Naive thymus-derived CD4-positive, alpha-beta T cell (primary cell): ENCODE data around the gene ANKK1. TPM values are rescaled to one million over a fixed set of nuclear protein-coding genes. Genes with fewer than 3 reads are reported as not detected.

Experiments used
- ATAC-seq: fragments of 150-1000 bp; cut with Tn5 transposase; 2 replicates; pipeline ENCODE4 v1.10.0; 2021; ENCODE audit warnings: mild to moderate bottlenecking, moderate library complexity
- CTCF ChIA-PET: fragments of 350-600 bp; sonication (Branson Sonifier 250); formaldehyde crosslinking; loops from one replicate; lab custom pipeline; 2021; ENCODE audit warnings: antibody characterized with exemption; lab: Charles Lee
- POLR2A ChIA-PET: fragments of 350-600 bp; sonication (Branson Sonifier 250); formaldehyde crosslinking; loops from one replicate; lab custom pipeline; 2021; ENCODE audit warnings: antibody characterized with exemption, inconsistent platforms; lab: Charles Lee
- DNase-seq, 9 donors: peaks; one replicate each; pipeline versions ENCODE4 v3.0.0 to v3.0.0-alpha.2; 2020 to 2022; ENCODE audit warnings: mixed read lengths in 1 of 9
- H3K27ac ChIP-seq: one replicate; pipeline ENCODE4 v1.7.0; 2013; ENCODE audit warnings: mild to moderate bottlenecking, low read depth, low read length, moderate library complexity
- H3K27me3 ChIP-seq, 2 donors: one replicate each; pipeline ENCODE4 v1.7.0; 2013; ENCODE audit warnings: low read length in 2 of 2, mild to moderate bottlenecking in 2 of 2, moderate library complexity in 2 of 2; ENCODE audit not compliant: control insufficient read depth in 2 of 2, insufficient read depth in 2 of 2
- H3K36me3 ChIP-seq, 3 experiments: 1 replicate in 2 of 3; 2 replicates in 1 of 3; pipeline ENCODE4 v1.7.0; 2013; ENCODE audit warnings: low read length in 3 of 3, mild to moderate bottlenecking in 3 of 3, moderate library complexity in 1 of 3; ENCODE audit not compliant: insufficient read depth in 3 of 3, control insufficient read depth in 2 of 3
- H3K4me1 ChIP-seq, 2 donors: one replicate each; pipeline ENCODE4 v1.7.0; 2013; ENCODE audit warnings: low read length in 2 of 2, mild to moderate bottlenecking in 2 of 2, moderate library complexity in 1 of 2; ENCODE audit not compliant: control insufficient read depth in 2 of 2, insufficient read depth in 2 of 2
- H3K4me3 ChIP-seq: 2 replicates; pipeline ENCODE4 v1.7.0; 2013; ENCODE audit warnings: mild to moderate bottlenecking, low read length
- H3K9me3 ChIP-seq, 3 experiments: 1 replicate in 2 of 3; 2 replicates in 1 of 3; pipeline ENCODE4 v1.7.0; 2013; ENCODE audit warnings: low read length in 3 of 3; ENCODE audit not compliant: control insufficient read depth in 2 of 3
- H3K27ac Mint-ChIP-seq, 9 donors: one replicate each; pipeline ENCODE4 v1.8.0; 2020 to 2022; ENCODE audit warnings: mixed read lengths in 9 of 9, mild to moderate bottlenecking in 8 of 9, moderate library complexity in 5 of 9, inconsistent platforms in 2 of 9
- H3K27me3 Mint-ChIP-seq, 5 donors: one replicate each; pipeline ENCODE4 v1.8.0; 2021 to 2022; ENCODE audit warnings: mixed read lengths in 5 of 5, mild to moderate bottlenecking in 1 of 5
- H3K36me3 Mint-ChIP-seq, 5 donors: one replicate each; pipeline ENCODE4 v1.8.0; 2020 to 2022; ENCODE audit warnings: mixed read lengths in 5 of 5, mild to moderate bottlenecking in 3 of 5, inconsistent platforms in 1 of 5
- H3K4me1 Mint-ChIP-seq, 7 donors: one replicate each; pipeline ENCODE4 v1.8.0; 2020 to 2022; ENCODE audit warnings: mixed read lengths in 7 of 7, mild to moderate bottlenecking in 3 of 7, inconsistent platforms in 1 of 7
- H3K4me3 Mint-ChIP-seq, 10 donors: one replicate each; pipeline ENCODE4 v1.8.0; 2020 to 2022; ENCODE audit warnings: mild to moderate bottlenecking in 10 of 10, mixed read lengths in 10 of 10, moderate library complexity in 6 of 10, inconsistent platforms in 2 of 10
- H3K9me3 Mint-ChIP-seq, 11 donors: one replicate each; pipeline ENCODE4 v1.8.0; 2020 to 2022; ENCODE audit warnings: mixed read lengths in 11 of 11, mild to moderate bottlenecking in 4 of 11, inconsistent platforms in 1 of 11, moderate library complexity in 1 of 11
- intact Hi-C, 2 donors: fragments of 100-400 bp; cut with micrococcal nuclease; formaldehyde crosslinking; loops; one replicate each; pipeline ENCODE4 v1.15.1; 2023
- polyA plus RNA-seq, 2 donors: library from polyadenylated mRNA; unstranded; fragments of 300-500 nt; fragmentation: Illumina TruSeq; gene quantifications; one replicate each; pipeline ENCODE4 v1.2.3, GENCODE V29; 2021
- total RNA-seq, 6 experiments: library from RNA in 5 of 6; stranded (reverse) in 5 of 6; gene quantifications; 1 replicate in 5 of 6; 2 replicates in 1 of 6; pipeline ENCODE4 v1.2.3 and lab custom pipeline; 2021 to 2026

ANKK1 gene
- total and polyA plus RNA-seq, 7 experiments from 2014 or later = 0.24 to 4.2 (median 3.0) TPM; not detected in 1

DNA sequence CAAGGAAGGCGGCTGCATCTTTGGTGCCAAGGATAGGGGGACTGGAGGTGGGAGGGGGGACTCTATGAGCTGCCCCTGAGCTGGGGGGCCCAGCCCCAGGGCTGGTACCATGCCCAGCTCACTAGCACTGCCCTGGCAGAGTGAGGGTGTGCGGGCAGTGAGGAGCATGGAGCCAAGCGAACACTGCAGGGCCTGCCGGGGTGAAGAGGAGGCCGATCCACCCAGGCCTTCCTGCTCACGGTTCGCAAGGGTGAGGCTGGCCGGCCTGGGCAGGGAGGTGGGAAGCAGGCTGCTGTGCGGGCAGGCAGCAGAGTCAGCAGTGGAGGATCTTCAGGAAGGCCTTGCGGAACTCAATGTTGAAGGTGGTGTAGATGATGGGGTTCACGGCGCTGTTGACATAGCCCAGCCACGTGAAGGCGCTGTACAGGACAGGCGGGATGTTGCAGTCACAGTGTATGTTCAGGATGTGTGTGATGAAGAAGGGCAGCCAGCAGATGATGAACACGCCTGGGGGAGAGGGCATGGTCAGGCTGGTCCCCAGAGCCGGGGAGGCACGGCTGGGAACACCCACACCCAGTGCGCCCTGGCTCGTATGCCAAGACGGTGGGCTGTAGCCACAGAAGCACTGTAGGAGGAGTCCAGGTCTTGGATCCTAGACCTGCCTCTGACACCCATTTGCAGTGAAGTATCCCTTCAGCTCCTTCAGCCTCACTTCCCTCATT lies 23.0 kb downstream of the ANKK1 start:
- ChIA-PET POLR2A (no interaction called here), CTCF (no interaction called here)
- Histone ChIP-seq H3K27me3 (no peaks in the 10 kb centered on the region), H3K4me1 (no peaks in the 10 kb centered on the region), H3K9me3 (no peaks in the 10 kb centered on the region), H3K27ac (no peak overlapping the region), H3K36me3 (no peaks in the 10 kb centered on the region), H3K4me3 (no peak overlapping the region)
- Mint-ChIP-seq H3K4me3 (no peak overlapping the region), H3K9me3 (no peaks in the 10 kb centered on the region), H3K27me3 (peaks cover 0 to 15% (median 5%) of the 10 kb centered on the region in 5 donors), H3K36me3 (no peaks in the 10 kb centered on the region), H3K27ac (peak overlapping the region in 1 of 9 donors; percentile 60), H3K4me1 (no peaks in the 10 kb centered on the region)
- intact Hi-C loops = no loop called here
- DNase-seq (no peak), ATAC-seq (no peak)

GRCh38 chr11:113411536-113411935 lies 24.0 kb downstream of the ANKK1 start:
- H3K9me3 ChIP-seq = no peaks in the 10 kb centered on the region
- ChIA-PET CTCF (no interaction called here), POLR2A (no interaction called here)
- H3K4me3 ChIP-seq = no peak overlapping the region
- Mint-ChIP-seq H3K27ac (no peak overlapping the region), H3K9me3 (no peaks in the 10 kb centered on the region), H3K4me1 (no peaks in the 10 kb centered on the region), H3K4me3 (no peak overlapping the region), H3K27me3 (peaks cover 0 to 15% (median 5%) of the 10 kb centered on the region in 5 donors), H3K36me3 (no peaks in the 10 kb centered on the region)
- H3K27me3 ChIP-seq = no peaks in the 10 kb centered on the region
- H3K36me3 ChIP-seq = no peaks in the 10 kb centered on the region
- intact Hi-C loops = no loop called here
- ATAC-seq (no peak), DNase-seq (no peak)
- H3K27ac ChIP-seq = no peak overlapping the region
- no peaks in the 10 kb centered on the region for H3K4me1 ChIP-seq

DNA sequence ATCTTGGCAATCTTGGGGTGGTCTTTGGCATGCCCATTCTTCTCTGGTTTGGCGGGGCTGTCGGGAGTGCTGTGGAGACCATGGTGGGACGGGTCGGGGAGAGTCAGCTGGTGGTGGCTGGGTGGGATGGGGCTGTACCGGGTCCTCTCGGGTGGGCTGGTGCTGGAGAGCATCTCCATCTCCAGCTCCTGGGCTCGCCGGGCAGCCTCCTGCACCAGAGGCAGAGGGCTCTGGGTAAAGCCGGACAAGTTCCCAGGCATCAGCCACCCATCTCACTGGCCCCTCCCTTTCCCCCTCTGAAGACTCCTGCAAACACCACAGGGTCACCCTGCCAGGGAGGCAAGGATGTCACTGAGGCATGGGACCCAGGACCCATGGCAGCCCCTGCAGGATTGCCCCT lies 25.1 kb downstream of the ANKK1 start:
- no peaks in the 10 kb centered on the region for H3K4me1 Mint-ChIP-seq
- H3K36me3 Mint-ChIP-seq = no peaks in the 10 kb centered on the region
- H3K9me3 Mint-ChIP-seq = no peaks in the 10 kb centered on the region
- no peaks in the 10 kb centered on the region for H3K9me3 ChIP-seq
- H3K4me3 Mint-ChIP-seq = no peak overlapping the region
- H3K27ac Mint-ChIP-seq = no peak overlapping the region
- H3K4me1 ChIP-seq = no peaks in the 10 kb centered on the region
- H3K36me3 ChIP-seq = no peaks in the 10 kb centered on the region
- ChIA-PET POLR2A (no interaction called here), CTCF (no interaction called here)
- intact Hi-C loops = no loop called here
- no peak overlapping the region for H3K27ac ChIP-seq
- ATAC-seq (no peak), DNase-seq (no peak)
- H3K27me3 Mint-ChIP-seq = peaks cover 0 to 15% (median 5%) of the 10 kb centered on the region in 5 donors
- H3K27me3 ChIP-seq = no peaks in the 10 kb centered on the region
- H3K4me3 ChIP-seq = no peak overlapping the region

DNA sequence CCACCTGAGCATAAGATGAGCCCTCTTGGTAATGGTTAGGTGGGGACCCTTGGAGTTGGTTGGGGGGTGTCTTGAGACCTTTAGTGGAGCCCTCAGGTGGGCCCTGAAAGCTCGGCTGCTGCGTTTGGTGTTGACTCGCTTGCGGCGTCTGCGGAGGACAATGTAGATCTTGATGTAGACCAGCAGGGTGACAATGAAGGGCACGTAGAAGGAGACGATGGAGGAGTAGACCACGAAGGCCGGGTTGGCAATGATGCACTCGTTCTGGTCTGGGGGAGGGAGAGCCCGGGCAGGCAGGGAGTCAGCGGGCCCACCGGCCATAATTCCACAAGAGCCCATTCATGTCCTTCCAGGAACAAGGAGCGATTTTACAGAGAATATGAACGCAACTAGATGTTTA lies 27.8 kb downstream of the ANKK1 start:
- Mint-ChIP-seq H3K36me3 (no peaks in the 10 kb centered on the region), H3K4me3 (no peak overlapping the region), H3K27me3 (peaks cover 0 to 19% (median 8%) of the 10 kb centered on the region in 5 donors), H3K27ac (peak overlapping the region in 1 of 9 donors; percentile 42), H3K9me3 (peaks cover 0 to 2% (median 0%) of the 10 kb centered on the region in 11 donors), H3K4me1 (no peaks in the 10 kb centered on the region)
- Histone ChIP-seq H3K9me3 (no peaks in the 10 kb centered on the region), H3K4me3 (no peak overlapping the region), H3K27me3 (no peaks in the 10 kb centered on the region), H3K36me3 (no peaks in the 10 kb centered on the region), H3K4me1 (no peaks in the 10 kb centered on the region), H3K27ac (no peak overlapping the region)
- intact Hi-C loops = no loop called here
- ATAC-seq = no peak
- DNase-seq = no peak
- ChIA-PET CTCF (no interaction called here), POLR2A (no interaction called here)

DNA sequence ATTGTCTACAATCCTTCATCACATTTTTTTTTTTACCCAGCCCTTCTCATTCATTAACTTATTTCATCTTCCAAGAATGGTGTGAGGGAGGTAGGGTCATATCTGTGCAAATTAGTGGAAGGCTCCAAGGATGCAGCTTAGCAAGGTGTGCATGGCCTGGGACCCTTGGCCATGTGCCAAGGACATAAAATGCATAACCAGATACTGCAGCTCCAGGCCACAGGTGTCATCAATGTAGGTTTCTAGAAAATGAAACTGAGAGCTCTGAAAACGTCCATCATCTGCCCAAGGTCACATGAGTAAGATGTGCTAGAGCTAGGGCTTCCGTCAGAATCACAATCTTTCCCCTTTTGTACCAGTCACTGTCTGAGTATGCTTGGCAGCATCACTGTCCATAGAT lies 29.8 kb downstream of the ANKK1 start:
- no peak for ATAC-seq
- Histone ChIP-seq H3K9me3 (no peaks in the 10 kb centered on the region), H3K4me1 (no peaks in the 10 kb centered on the region), H3K36me3 (no peaks in the 10 kb centered on the region), H3K4me3 (no peak overlapping the region), H3K27me3 (no peaks in the 10 kb centered on the region), H3K27ac (no peak overlapping the region)
- peaks cover 0 to 15% (median 0%) of the 10 kb centered on the region in 5 donors for H3K27me3 Mint-ChIP-seq
- H3K36me3 Mint-ChIP-seq = no peaks in the 10 kb centered on the region
- no peaks in the 10 kb centered on the region for H3K4me1 Mint-ChIP-seq
- no peak overlapping the region for H3K27ac Mint-ChIP-seq
- CTCF ChIA-PET = no interaction called here
- H3K4me3 Mint-ChIP-seq = no peak overlapping the region
- peaks cover 0 to 2% (median 0%) of the 10 kb centered on the region in 11 donors for H3K9me3 Mint-ChIP-seq
- no peak for DNase-seq
- POLR2A ChIA-PET = no interaction called here
- intact Hi-C loops = no loop called here

DNA sequence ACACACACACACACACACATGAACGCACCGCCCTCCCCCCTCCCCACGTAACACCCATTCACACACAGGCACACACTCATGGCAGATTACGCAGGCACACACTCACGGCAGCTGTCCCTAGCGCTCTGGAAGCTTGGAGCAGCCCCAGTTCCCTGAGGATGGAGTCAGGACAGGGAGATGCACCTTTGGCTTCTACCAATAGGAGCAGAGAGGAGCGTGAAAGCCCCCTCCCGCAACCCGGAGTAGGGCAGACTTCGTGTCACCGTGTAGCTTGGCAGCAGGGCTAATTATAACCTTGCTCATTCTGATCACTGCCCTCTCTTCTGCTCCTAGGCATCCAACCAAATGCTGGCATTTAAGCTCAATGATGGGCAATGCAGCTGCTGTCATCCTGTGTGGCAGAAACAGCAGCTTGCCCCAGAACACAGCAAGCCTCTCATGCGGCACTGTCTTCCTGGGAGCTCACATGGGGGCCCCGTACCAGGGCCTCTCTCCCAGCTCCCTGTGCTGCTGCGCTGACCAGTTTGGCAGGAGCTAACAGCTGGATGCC lies 31.9 kb downstream of the ANKK1 start:
- intact Hi-C loops = no loop called here

GRCh38 chr11:113420808-113421207 lies 33.2 kb downstream of the ANKK1 start:
- Mint-ChIP-seq H3K27me3 (peaks cover 0 to 10% (median 0%) of the 10 kb centered on the region in 5 donors), H3K36me3 (no peaks in the 10 kb centered on the region), H3K9me3 (peaks cover 0 to 2% (median 0%) of the 10 kb centered on the region in 11 donors), H3K4me3 (no peak overlapping the region), H3K27ac (no peak overlapping the region), H3K4me1 (no peaks in the 10 kb centered on the region)
- DNase-seq (no peak), ATAC-seq (no peak)
- Histone ChIP-seq H3K9me3 (no peaks in the 10 kb centered on the region), H3K4me3 (no peak overlapping the region), H3K27me3 (no peaks in the 10 kb centered on the region), H3K4me1 (no peaks in the 10 kb centered on the region), H3K27ac (no peak overlapping the region), H3K36me3 (no peaks in the 10 kb centered on the region)
- intact Hi-C loops = no loop called here
- ChIA-PET POLR2A (no interaction called here), CTCF (no interaction called here)

More for the DNA sequence above, 31.9 kb downstream of the ANKK1 start:
- ATAC-seq = no peak
- H3K36me3 Mint-ChIP-seq = no peaks in the 10 kb centered on the region
- H3K4me1 ChIP-seq = no peaks in the 10 kb centered on the region
- H3K4me3 Mint-ChIP-seq = no peak overlapping the region
- DNase-seq = no peak
- POLR2A ChIA-PET = no interaction called here
- H3K27me3 Mint-ChIP-seq = peaks cover 0 to 13% (median 0%) of the 10 kb centered on the region in 5 donors
- H3K4me1 Mint-ChIP-seq = no peaks in the 10 kb centered on the region
- H3K27me3 ChIP-seq = no peaks in the 10 kb centered on the region
- H3K36me3 ChIP-seq = no peaks in the 10 kb centered on the region
- CTCF ChIA-PET = no interaction called here
- H3K27ac Mint-ChIP-seq = no peak overlapping the region
- peaks cover 0 to 2% (median 0%) of the 10 kb centered on the region in 11 donors for H3K9me3 Mint-ChIP-seq
- H3K27ac ChIP-seq = no peak overlapping the region
- H3K9me3 ChIP-seq = no peaks in the 10 kb centered on the region
- no peak overlapping the region for H3K4me3 ChIP-seq
